RWPE2 (cell line): ENCODE data around the gene IL1RAPL1.

Source experiments
- ATAC-seq: fragments of 200-7000 bp; cut with Tn5 transposase; 3 replicates; pipeline ENCODE4 v1.9.1; 2021; ENCODE audit warnings: low read depth
- DNase-seq: peaks from one replicate; pipeline ENCODE4 v3.0.0-alpha.2; 2020; ENCODE audit warnings: low spot score
- H3K27ac ChIP-seq: fragments of 450-650 bp; 2 replicates; pipeline ENCODE4 v1.5.1; 2017; ENCODE audit warnings: mild to moderate bottlenecking; ENCODE audit not compliant: poor library complexity, severe bottlenecking
- H3K27me3 ChIP-seq: fragments of 250-450 bp; sonication (Bioruptor Pico); 2 replicates; pipeline ENCODE4 v1.5.1; 2021; ENCODE audit warnings: mild to moderate bottlenecking, moderate library complexity; ENCODE audit not compliant: insufficient read depth, poor library complexity, severe bottlenecking
- H3K36me3 ChIP-seq: fragments of 250-450 bp; sonication (Bioruptor Pico); 2 replicates; pipeline ENCODE4 v1.5.1; 2020; ENCODE audit warnings: low read depth, mild to moderate bottlenecking, moderate library complexity
- H3K4me1 ChIP-seq: fragments of 250-450 bp; sonication (Bioruptor Pico); 2 replicates; pipeline ENCODE4 v1.5.1; 2021; ENCODE audit warnings: mild to moderate bottlenecking, moderate library complexity; ENCODE audit not compliant: insufficient read depth, poor library complexity, severe bottlenecking
- H3K4me3 ChIP-seq: fragments of 250-450 bp; sonication (Bioruptor Pico); 2 replicates; pipeline ENCODE4 v1.5.1; 2021; ENCODE audit warnings: mild to moderate bottlenecking, moderate library complexity; ENCODE audit not compliant: severe bottlenecking
- H3K9me3 ChIP-seq: fragments of 250-450 bp; sonication (Bioruptor Pico); 2 replicates; pipeline ENCODE4 v1.5.1; 2021; ENCODE audit warnings: mild to moderate bottlenecking, moderate library complexity; ENCODE audit not compliant: severe bottlenecking
- TF ChIP-seq, protein P1 (sequence below): fragments of 450-650 bp; IDR thresholded peaks from one replicate; pipeline ENCODE4 v1.5.1; 2017; ENCODE audit warnings: mild to moderate bottlenecking, moderate library complexity; ENCODE audit not compliant: poor library complexity, severe bottlenecking

Gene IL1RAPL1

DNA sequence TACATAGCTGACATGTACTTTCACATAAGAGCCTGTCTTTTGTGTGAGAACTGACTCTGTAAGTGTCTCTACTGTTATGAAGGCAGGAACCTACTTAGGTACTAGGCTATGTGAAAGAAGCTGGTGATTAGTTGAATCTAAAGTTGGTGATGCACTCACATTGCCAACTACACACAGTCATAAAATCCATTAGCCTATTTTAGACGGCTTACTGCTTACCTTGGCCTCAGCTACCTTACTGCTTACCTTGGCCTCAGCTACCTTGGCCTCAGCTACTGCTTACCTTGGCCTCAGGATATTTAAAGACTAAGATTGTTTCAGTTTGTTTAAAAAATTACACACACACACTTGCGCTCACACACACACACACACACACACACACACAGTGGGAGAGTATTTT, 549.7 kb downstream of the IL1RAPL1 start:
- H3K9me3 ChIP-seq: no peaks in the 10 kb centered on the region
- no peaks in the 10 kb centered on the region for H3K36me3 ChIP-seq
- ATAC-seq: no peak
- TF ChIP-seq, protein P1, sequence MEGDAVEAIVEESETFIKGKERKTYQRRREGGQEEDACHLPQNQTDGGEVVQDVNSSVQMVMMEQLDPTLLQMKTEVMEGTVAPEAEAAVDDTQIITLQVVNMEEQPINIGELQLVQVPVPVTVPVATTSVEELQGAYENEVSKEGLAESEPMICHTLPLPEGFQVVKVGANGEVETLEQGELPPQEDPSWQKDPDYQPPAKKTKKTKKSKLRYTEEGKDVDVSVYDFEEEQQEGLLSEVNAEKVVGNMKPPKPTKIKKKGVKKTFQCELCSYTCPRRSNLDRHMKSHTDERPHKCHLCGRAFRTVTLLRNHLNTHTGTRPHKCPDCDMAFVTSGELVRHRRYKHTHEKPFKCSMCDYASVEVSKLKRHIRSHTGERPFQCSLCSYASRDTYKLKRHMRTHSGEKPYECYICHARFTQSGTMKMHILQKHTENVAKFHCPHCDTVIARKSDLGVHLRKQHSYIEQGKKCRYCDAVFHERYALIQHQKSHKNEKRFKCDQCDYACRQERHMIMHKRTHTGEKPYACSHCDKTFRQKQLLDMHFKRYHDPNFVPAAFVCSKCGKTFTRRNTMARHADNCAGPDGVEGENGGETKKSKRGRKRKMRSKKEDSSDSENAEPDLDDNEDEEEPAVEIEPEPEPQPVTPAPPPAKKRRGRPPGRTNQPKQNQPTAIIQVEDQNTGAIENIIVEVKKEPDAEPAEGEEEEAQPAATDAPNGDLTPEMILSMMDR: no peak
- H3K4me1 ChIP-seq: no peaks in the 10 kb centered on the region
- no peak for DNase-seq
- H3K27me3 ChIP-seq: no peaks in the 10 kb centered on the region
- H3K4me3 ChIP-seq: no peak overlapping the region
- H3K27ac ChIP-seq: no peak overlapping the region

DNA sequence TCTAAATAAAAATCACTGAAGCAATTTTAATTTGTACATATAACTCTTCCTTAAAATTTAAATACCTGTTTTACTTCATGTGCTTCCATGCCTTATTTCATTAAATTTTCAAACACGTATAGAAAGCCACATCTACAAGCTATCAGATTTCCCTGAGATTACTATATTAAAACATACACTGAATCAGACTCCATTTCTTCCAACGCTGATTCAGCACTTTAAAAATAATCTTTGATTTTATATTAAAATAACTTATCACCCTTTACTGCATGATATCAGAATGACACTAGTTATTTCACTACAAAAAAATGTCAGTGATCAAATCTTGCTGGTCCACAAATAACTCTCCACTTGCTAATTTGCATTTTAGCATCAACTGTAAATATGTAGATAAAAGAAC, 550.8 kb downstream of the IL1RAPL1 start:
- Histone ChIP-seq H3K36me3 (no peaks in the 10 kb centered on the region), H3K9me3 (no peaks in the 10 kb centered on the region), H3K4me3 (no peak overlapping the region), H3K4me1 (no peaks in the 10 kb centered on the region), H3K27me3 (no peaks in the 10 kb centered on the region), H3K27ac (no peak overlapping the region)
- DNase-seq (no peak), ATAC-seq (no peak)
- TF ChIP-seq, protein P1: no peak

DNA sequence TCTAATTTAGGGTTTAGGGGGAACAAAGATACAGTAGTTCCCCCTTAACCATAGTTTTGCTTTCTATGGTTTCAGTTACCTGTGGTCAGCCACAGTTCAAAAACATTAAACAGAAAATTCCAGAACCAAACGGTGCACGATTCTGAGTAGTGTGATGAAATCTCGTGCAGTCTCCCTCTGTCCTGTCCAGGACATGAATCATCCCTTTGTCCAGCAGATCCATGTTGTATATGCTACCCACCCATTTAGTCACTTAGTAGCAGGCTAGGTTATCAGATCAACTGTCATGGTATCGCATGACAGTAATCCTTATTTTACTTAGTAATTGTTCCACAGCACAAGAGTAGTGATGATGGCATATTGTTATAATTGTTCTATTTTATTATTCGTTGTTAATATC, 556.1 kb downstream of the IL1RAPL1 start:
- no peaks in the 10 kb centered on the region for H3K27me3 ChIP-seq
- no peaks in the 10 kb centered on the region for H3K9me3 ChIP-seq
- TF ChIP-seq, protein P1: no peak
- no peak overlapping the region for H3K4me3 ChIP-seq
- no peak overlapping the region for H3K27ac ChIP-seq
- H3K4me1 ChIP-seq: no peaks in the 10 kb centered on the region
- ATAC-seq: 0 out of 3 replicates have a peak, but pooled peaks have one; percentile 35
- no peaks in the 10 kb centered on the region for H3K36me3 ChIP-seq
- no peak for DNase-seq

GRCh38 chrX:29143756-29144155, 556.5 kb downstream of the IL1RAPL1 start:
- ATAC-seq (no peak), DNase-seq (no peak)
- Histone ChIP-seq H3K27me3 (no peaks in the 10 kb centered on the region), H3K36me3 (no peaks in the 10 kb centered on the region), H3K4me1 (no peaks in the 10 kb centered on the region), H3K9me3 (no peaks in the 10 kb centered on the region), H3K4me3 (no peak overlapping the region), H3K27ac (no peak overlapping the region)
- TF ChIP-seq, protein P1: no peak

GRCh38 chrX:29145316-29145715, 558.1 kb downstream of the IL1RAPL1 start:
- Histone ChIP-seq H3K4me1 (no peaks in the 10 kb centered on the region), H3K27me3 (no peaks in the 10 kb centered on the region), H3K27ac (no peak overlapping the region), H3K36me3 (no peaks in the 10 kb centered on the region), H3K4me3 (no peak overlapping the region), H3K9me3 (no peaks in the 10 kb centered on the region)
- TF ChIP-seq, protein P1: no peak
- no peak for ATAC-seq
- DNase-seq: no peak
